NCI-H2107 (cell line): ENCODE results near the gene FOXS1.

Source experiments
- DNase-seq: peaks from one replicate; lab custom pipeline; 2025; lab: John Stamatoyannopoulos, UW

FOXS1 gene

GRCh38 chr20:31845300-31845863, at the start of gene FOXS1:
Gene FOXS1, minus strand, starts transcription at chr20:31845604. Its CDS starts 62 bp downstream, at chr20:31845542.
- DNase-seq: no peak

GRCh38 chr20:31890646-31891045, 45.2 kb upstream of the FOXS1 start:
- DNase-seq: no peak

DNA sequence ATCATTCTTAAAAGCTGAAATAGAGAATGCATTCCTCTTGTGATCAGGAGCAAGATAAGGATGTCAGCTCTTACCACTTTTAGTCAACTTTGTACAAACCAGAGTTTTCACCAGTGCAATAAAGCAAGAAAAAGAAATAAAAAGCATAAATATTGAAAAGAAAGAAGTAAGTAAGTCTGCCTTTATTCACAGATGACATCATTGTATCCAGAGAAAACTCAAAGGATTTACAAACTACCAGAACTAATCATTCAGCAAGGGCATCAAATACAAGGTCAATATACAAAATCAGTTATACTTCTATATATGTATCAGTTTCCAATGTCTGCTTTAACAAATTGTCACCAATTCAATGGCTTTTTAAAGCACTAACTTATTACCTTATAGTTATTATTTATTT, 38.4 kb upstream of the FOXS1 start:
- no peak for DNase-seq

GRCh38 chr20:31881945-31882344, 36.5 kb upstream of the FOXS1 start:
- no peak for DNase-seq

GRCh38 chr20:31879143-31879987, 34.0 kb upstream of the FOXS1 start:
- peak; percentile 32 for DNase-seq

DNA sequence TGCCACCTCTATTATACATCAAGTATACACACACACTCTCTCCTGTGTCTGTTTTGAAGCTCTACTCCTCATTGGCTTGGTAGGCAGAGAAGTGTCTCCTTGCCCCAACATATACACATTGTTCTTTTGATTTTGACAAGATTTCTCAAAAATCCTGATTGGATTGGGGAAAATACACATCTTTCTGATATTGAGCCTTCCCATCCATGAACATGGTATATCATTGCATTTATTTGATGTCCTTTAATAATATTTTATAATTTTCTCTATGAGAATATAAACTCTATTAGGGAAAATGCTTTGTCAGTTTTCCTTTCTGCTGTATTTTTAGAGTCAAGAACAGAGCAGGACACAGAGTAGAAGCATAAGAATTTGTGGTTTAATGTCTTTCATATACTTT, 32.3 kb upstream of the FOXS1 start:
- DNase-seq: no peak

DNA sequence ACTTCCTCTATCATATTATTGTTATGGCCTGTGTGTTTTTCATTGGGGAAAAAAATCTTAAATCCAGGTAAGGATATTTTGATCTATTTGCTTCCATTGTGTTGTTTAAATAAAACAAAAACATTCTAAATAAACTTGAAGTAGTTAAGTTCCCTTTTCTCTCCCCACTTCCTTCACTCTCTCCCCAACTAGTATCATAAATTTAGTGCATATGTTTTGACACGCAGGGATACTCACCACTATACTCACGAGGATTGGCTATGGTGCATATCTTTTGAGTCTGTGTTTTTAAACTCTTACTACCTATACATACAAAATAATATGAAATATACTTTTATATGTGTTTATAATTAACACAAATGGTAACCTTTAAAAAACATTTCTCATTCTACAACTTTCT, 30.3 kb upstream of the FOXS1 start:
- DNase-seq: no peak

DNA sequence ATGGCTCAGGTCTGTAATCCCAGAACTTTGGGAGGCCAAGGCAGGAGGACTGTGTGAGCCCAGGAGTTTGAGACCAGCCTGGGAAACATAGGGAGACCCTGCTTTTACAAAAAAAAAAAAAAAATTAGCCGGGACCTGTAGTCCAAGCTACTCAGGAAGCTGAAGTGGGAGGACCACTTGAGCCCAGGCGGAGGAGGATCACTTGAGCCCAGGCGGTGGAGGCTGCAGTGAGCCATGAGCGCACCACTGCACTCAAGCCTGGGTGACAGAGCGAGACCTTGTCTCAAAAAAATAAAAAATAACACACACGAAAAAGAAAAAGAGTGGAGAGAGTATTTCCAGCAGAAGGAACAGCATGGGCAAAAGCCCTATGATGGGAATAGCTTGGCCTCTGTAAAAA, 27.0 kb upstream of the FOXS1 start:
- no peak for DNase-seq

GRCh38 chr20:31871618-31871954, 26.2 kb upstream of the FOXS1 start:
- DNase-seq: no peak

- DNase-seq: no peak
These were observed 25.6 kb upstream of the FOXS1 start for GRCh38 chr20:31870726-31871617.

DNA sequence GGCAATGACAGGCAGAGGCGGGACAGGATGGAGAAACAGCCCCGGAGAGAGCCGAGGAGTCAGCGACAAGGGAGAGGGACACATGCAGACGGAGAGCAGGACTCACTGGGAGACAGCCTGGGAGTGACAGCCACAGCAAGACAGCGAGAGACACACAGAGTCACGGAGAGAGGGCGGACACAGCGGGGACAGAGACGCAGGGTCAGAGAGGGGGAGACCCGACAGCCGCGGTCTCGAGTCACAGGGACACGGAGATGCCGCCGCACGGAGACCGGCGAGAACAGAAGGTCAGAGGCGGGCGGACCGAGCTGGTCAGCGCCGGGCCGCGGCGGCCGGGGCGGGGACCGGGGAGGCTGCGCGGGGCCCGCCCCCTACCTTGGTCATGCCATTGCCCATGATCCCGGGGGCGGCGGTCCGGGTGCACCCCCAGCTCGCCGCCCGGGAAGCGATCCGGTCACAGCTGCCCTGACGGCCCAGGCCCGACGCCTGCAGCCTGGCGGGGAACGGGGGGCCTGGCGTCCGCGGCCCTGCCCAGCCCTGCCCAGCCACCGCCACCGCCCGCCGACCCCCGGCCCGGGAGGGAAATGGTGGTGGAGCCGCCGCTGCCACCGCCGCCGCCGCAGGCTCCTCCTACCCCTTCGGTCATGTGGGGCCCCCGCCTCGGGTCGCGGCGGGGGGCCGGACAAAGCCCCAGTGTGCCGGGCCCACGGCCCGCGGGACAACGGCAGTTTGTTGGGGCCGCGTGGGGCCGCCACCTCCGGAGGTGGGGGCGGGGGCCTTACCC, 24.7 kb upstream of the FOXS1 start, which contains the start of the genes DUSP15 and TTLL9:
Gene DUSP15 (minus strand): TSS at position 586 of the 784 bp plus-strand sequence. CDS start 190 bp downstream, at position 396.
Gene TTLL9 (plus strand): TSS at position 693 of the 784 bp plus-strand sequence. CDS start 493 bp downstream, outside the sequence.
- no peak for DNase-seq

DNA sequence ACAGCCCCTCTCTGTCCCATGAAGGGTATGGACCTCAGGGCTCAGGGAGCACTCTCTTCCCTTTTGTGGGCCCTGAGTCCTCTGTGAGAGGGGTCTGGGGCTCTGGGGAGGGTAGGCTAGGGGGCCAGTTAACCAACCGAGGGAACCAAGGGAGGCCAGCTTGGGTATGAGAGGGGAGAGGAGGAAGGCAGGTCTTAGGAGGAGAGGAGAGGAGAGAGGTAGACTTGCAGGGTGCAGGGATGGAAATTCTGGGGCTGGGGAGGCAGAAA, 24.2 kb upstream of the FOXS1 start:
- no peak for DNase-seq

GRCh38 chr20:31868853-31869672, 23.7 kb upstream of the FOXS1 start:
- DNase-seq: no peak

DNA sequence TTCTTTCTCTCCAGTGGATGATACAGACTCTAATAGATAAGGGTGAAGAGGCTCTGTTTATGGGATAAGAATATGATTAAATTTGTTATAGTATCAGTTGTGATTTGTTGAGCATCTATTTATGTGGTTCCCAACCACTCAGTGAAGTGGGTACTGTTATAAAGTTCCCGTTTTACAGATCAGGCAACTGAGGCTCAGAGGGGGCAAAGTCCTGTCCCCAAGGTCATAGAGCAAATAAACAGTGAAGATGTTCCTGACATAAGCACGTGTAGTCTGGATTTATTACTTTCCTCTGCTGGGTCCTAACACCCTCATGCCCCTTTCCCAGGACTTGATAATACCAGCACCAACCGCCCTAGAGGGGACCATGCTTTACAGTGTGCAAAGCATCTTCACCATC, 20.8 kb upstream of the FOXS1 start:
- no peak for DNase-seq

DNA sequence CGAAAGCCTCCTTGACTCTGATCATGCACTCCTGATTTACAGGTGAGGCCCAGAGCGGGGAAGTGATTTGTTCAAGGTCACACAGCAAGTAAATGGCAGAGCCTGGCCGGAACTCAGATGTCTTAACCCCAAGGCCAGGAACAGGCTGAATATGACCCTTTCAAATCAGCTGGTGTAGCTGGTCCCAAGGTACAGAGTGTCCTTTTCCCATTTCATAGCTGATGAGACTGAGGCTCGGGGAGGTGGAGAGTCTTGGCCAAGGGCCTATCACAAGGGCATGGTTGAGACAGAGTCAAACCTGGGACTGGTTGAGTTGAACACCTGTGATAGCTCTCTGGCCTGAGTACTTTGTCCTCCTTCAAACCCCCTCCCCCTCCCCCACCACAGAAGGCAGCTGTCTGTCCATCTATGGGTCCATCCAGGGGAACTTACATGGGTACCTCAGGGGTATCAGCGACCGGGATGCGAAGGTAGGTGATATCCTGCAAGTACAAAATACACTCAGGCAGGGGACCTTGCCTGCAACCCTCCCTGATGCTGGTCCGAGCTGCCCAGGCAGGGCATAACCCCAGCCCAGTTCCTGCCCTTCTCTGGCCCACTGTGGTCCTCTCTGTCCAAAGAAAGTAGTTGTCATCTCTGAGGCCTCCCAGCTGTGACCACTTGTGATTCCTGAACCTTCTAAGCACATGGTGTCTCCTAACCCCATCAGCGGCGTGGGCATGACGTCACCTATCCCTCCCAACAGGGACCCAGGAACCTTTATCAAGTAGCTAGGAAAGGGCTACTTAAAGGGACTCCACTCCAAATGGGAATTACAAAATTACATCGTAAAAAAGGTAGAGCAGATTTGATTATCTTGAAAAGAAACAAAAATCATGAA, 19.4 kb upstream of the FOXS1 start:
- no peak for DNase-seq

GRCh38 chr20:31863296-31864085, 18.1 kb upstream of the FOXS1 start:
- no peak for DNase-seq

DNA sequence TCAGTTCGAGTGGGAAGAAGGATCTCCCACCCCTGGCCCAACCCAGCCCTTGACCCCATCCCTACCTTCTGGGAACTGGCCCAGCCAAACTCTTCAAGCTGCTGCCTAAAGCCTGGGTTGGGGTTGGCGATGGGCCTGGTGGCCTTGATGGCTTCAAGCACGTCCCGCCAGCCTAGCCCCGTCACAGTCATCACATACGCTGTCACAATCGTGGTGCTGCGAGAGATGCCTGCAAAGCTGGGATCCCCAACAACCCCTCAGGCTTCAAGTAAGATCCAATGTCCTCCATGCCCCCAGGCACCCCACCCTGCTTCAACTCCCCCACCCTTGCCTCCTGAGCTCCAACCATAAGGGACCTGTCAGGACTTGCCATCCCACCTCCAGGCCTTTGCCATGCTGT, 17.1 kb upstream of the FOXS1 start:
- DNase-seq: no peak

GRCh38 chr20:31862157-31862470, 16.7 kb upstream of the FOXS1 start:
- no peak for DNase-seq

DNA sequence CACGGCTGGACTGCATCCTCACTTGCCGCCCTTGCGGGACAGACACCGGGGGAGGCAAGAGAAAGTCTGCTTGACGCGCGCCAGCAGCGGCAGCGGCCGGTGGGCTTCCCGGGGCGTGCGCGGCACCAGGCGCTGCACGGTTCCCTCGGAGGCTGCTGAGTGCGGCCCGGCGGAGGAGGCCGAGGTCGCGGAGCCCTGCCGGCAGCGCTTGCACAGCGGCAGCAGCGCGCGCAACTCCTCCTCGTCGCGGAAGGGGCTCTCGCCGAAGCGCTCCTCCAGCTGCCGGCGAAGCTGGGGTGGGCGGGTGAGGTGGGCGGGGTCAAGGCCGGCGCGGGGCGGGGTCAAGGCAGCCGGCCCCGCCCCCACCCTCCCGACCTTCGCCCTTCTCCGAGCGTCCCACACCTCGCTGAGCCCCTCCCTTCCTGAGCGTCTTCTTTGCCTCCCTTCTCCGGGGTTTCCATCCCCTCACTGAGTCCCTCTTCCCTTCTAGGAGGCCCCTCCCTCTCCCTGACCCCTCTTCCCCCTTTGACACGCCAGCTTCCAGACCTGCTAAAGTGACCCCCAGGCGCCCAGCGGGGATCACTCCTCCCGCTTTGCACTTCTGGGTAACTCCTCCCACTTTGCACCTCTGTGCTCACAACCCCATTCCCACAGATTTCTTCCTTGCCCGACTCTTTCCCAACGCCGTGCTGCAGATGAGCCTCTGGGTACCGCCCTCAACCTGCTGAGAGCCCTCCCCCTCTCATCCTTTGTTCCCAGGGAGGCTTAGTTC, 16.2 kb upstream of the FOXS1 start:
- no peak for DNase-seq
